ENCODE results near the gene ZDHHC17. TPM values are rescaled to one million over a fixed set of nuclear protein-coding genes. Genes with fewer than 3 reads are reported as not detected.

ZDHHC17 gene
- total RNA-seq, 1 donor from 2014 or later, result 26.9 TPM

DNA sequence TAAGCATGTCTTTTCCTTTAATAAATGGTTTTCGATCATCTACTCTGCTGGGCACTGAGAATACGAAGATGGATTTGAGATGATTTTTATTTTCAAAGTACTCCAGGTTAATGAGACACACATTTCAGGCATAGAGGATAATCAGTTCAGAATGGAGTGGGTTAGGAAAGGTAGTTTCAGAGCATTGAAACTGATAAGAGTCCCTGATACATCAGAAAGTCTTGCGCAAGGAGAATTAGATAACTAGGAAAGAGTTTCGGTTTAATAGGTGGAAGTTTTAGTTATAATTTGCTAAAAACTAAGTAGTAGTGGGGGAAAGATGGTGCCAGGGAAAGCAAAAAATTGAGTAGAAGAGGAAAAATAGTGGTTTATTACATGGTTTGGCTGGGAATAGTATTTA is 50.1 kb downstream of the ZDHHC17 start:
- intact Hi-C loops (cut with micrococcal nuclease), result no loop called here

DNA sequence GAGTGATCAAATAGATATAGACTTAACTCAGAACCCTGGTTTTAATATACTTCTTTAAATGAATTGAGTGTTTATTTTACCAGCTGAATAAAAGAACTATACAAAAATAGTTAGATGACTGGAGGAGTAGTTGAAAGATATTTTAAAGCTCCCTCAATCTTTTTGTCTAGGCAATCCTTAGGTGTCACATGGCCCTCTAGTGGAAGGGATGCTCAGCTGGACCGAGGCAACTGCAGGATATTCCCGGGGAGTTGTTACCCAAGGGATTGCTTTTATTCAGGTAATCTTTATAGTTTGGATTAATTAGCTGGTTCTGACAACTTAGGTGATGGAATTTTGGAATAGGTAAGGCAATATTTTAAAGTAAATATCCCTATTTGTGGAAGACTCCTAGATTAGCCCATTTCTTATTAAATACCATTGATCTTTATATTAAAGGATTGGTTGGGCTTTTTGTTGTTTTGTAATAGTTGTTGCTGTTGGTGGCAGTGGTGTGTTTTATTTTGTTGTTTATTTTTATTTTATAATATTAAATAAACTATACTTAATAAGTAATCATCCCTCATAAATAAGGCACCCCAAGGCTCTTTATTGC is 57.1 kb downstream of the ZDHHC17 start:
- intact Hi-C loops (cut with micrococcal nuclease), result no loop called here

DNA sequence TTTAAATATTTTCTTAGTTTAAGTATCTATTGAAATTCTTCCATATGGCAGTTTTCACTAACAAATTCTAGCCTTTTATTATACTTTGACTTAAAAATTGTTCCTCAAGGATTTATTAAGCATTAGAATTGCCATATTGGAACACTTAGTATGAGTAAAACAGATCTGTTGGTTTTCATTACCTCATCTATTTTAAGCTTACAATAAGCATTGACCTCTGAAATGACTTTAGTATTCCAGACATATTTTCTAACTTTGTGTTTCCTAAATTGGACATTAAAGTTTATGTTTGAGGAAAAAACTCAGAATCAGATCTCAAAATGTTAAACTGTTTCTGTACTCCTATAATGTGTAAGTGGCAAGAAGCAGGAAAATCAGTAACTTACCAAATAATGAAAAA is 66.5 kb downstream of the ZDHHC17 start:
- intact Hi-C loops (cut with micrococcal nuclease), result no loop called here

DNA sequence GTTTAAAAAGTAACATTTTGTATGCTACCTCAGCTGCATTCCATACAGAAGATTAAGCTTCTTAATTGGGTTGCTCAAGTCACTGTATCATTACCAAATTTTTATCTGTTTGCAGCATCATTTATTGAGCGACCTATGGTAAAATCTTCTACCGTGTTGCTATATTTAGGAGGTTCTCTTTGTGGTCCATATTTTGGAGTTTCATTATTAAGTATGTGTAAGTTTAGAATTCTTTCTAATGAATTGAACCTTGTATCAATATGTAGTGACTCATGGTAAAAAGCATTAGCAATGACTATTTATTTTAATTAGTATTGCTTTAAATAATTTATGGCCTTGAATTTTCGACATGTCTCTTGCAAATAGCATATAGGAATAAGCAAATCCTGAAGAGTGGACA is 72.7 kb downstream of the ZDHHC17 start:
- intact Hi-C loops (cut with micrococcal nuclease), result no loop called here

DNA sequence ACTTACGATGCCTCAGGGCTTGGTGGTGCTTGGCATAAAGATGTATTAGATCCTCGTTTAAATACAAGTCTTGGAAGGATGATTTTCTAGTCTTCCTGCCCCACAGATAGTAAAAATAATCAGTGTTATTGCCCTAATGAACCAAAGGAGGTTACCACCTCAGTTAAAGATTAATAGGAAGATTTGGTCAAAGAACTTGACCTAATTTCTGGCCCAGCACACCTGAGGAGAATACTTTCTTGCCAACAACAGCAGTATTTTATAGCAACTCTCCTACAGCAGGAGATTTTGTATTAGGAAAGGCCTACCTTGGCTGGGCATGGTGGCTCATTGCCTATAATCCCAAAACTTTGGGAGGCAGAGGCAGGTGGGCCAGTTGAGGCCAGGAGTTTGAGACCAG is 83.3 kb downstream of the ZDHHC17 start:
- intact Hi-C loops (cut with micrococcal nuclease), result no loop called here

DNA sequence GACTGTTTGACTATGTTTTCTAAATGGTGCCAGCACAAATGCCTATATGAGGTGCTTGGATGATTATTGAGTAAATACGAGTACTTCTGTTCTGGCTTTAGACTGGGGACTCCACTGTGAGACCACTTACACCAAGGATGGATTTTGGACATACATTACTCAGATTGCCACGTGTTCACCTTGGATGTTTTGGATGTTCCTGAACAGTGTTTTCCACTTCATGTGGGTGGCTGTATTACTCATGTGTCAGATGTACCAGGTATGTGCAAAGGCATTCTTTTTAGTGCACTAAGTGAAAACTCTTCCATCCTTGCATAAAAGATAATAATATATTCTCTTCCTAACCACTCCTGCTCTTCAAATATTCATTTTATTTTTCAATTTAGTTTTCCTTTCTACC is 84.2 kb downstream of the ZDHHC17 start:
- intact Hi-C loops (cut with micrococcal nuclease), result no loop called here

DNA sequence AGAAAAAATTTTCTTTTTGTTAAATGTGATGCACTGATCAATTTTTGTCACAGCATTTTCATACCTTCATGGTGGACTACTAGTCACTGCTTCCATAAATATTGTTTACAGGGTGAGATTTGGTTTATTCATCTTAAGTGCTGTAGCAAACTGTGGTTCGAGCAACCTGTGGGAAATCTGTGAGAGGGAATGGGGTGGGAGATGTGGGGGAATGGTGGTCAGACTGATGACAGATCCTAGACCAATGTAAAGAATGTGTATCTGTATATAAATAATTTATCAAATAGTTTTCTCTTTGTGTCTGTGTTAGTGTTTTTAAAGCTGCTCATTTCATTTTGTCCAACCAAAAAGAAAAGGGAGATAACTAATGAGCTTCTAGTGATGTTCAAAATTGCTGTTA is 88.2 kb downstream of the ZDHHC17 start:
- intact Hi-C loops (cut with micrococcal nuclease), result no loop called here

DNA sequence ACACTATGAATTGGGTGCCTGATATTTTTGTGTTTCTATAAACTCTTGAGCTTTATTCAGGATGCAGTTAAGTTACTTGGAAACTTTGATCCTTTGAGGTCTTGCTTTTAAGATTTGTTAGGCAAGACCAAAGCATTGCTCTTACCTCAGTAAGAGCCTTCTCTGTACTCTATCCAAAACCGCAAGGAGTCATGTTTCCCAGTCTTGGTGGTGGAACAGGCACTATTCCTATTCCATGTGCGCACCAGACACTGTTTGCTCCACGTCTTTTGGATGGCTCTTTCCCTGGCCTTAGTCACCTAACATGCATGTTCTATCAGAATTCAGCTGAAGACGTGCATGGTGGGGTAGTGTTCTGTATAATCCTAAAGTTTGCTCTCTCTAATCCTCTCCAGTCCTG is 91.4 kb downstream of the ZDHHC17 start:
- intact Hi-C loops (cut with micrococcal nuclease), result no loop called here

DNA sequence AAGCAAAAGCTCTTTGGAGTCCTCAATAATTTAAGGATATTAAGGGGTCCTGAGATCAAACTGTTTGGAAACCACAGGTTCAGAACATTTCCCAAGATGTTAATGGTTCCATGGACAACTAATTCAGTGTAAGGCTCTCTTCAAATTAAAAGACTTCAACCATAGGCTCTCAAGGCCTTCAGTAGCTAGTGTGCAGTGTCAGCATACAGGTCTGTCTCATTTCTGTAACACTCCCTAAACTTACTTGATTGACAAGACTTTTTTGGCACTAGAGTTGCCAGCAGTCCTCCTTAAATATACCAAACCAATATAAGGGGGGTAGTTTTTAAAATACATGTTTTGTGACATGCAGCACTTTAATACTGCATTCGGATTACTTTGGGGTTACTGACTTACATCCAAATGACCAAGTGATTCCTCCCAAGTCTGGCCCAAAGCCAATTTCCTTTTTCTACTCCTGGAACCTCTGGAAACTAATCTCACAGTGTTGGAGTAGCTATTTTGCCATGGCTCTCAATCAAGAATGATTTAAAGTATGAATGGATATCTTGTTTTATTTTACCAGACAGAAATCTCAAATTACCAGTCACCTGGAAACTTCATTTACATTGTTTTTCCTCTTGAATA is 92.2 kb downstream of the ZDHHC17 start:
- intact Hi-C loops (cut with micrococcal nuclease), result no loop called here

DNA sequence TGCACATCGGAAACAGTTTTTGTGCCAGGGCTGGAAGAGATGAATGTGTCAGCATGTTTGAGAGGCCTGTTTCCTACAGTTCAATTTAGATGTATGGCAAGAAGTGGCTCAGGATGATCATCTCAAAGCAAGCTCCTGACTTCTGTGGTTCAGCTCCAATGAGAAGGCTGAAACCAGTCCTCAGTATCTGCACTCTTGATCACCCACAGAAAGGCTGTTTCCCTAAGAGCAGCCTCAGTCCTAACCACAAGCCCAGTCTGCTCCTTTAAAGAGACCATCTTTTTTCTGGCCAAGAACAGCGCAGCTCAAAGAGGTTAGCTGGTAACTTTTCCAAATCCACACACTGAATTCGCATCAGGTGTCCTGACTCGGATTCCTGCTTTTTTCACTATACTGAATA is 95.7 kb downstream of the ZDHHC17 start:
- intact Hi-C loops (cut with micrococcal nuclease), result no loop called here

DNA sequence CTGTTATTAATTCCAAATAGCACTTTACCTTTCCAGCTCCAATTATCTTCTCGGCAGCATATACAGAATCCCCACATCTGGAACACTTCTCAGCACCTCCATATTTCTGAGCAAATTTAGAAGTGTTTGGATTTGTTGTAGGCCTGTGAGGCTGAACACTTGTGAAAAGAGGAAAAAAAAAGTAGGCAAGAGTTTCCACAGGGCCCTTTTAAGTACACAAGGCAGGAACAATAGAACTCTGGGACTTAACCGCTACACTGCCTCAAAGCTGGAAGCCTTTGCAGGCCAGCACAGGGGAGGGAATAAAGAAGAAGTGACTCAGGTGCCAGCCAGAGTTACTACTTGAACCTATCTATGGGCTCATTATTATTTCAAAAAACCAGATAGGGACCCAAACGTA is 96.3 kb downstream of the ZDHHC17 start:
- intact Hi-C loops (cut with micrococcal nuclease), result no loop called here

DNA sequence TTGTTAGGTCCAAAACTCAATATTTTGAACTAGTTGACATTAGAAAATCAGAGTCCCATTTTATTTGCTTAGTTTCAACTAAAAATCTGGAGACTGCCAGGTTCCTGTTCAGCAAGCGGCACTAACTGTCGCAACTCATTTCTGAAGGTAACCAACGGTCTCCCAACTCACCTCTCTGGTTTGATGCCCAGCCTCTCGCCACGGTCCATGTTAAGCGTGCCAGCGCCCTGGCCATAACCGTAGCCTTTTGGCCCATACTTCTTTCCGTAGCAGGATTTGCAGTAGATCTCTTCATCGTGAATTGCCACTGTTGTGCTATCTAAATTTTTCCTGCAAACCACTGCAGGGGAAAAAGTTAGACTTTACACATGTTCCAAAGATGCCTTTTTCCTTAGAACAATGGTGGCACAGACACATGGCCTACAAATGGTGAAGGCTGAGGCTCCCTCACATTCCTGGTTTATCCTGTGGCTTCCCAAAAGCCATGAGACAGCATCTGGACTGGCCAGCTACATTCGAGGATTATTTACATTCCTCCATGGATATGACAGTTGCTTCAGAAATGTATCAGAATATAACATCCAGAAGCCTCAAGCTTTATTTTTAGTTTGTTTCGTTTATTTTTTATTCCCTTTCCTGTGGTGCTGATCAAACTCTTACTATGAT is 99.2 kb downstream of the ZDHHC17 start:
- intact Hi-C loops (cut with micrococcal nuclease), result no loop called here

DNA sequence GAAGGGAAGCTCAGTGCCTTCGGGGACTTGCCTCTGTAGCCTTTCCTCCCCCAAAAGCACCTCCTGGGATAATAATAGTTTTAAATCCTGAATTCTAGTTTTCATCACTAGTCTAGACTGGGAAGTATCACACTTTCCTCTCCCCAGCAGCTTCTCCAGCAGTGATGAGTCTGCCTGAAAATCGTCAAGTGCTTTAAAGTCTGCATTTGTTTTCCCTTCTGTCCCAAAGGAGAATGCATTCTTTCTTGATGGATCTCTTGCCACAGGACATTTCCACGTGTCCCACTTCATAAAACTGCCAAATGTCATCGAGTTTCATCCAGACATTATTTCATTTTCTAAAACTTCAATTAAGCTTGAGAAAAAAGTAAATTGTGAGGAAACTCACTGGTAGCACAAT is 99.9 kb downstream of the ZDHHC17 start:
- intact Hi-C loops (cut with micrococcal nuclease), result no loop called here

DNA sequence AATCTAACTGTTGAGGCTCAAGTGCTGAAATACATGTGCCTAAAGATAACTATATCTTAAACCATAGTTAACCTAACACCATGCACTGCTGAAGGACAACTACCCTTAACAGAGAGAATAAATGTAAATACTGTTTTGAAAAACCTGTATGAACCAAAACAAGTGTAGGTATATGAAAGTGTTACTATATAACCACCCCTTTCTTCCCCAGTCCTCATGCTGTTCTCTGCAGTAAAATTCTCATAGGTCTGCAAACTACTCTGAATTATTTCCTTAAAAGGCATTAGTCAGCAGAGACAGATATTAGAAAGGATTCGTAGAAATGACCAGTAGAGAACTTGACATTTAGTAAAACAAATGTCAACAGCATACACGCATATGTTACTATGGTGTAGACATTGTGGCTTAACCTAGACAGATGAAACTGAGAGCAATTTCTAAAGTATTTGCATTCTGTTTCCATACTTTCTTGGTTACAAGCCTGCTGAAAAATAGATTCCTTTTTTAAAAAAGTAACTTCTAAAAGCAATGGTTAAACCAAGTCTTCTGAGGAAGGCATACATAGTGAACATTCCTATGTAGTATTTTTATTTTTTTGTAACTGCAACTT is 101.0 kb downstream of the ZDHHC17 start:
- intact Hi-C loops (cut with micrococcal nuclease), result no loop called here

DNA sequence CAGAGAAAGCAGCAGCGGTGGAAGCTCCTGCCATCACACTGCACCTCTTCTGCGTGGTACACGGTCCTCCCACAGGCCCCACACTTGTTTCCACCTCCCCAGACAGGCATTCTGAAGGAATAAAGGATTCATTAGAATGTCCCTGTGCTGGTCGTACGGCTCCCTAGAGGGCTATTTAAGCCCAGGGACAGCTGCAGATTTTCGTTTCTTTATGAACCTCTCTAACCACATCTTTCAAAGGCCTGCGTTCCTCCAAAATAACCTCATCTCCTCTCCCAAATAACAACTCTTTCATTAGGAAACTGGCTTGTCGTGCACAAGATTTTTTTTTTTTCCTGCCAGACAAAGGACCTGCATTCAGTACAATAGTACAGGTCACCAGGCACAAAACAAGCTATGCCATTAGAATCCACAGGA is 102.2 kb downstream of the ZDHHC17 start:
- intact Hi-C loops (cut with micrococcal nuclease), result no loop called here

DNA sequence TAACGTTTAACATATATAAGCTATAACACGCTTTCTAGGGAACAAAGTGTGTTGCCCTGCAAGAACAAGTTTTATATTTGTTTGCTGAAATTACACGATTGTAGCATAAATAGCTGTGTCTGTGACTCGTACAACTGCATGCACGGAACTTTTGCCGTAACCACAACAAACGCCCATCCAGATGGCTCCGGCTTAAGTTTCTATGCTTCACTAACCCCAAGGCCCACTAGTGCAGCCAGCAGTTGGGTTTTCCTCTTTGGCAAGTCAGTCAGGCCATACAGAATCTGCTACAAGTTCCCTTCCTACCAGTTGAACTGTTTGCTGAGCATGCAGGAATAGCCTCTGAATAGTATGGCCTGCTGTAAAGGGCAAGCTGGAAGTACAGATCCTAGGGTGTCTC is 102.8 kb downstream of the ZDHHC17 start:
- intact Hi-C loops (cut with micrococcal nuclease), result no loop called here

DNA sequence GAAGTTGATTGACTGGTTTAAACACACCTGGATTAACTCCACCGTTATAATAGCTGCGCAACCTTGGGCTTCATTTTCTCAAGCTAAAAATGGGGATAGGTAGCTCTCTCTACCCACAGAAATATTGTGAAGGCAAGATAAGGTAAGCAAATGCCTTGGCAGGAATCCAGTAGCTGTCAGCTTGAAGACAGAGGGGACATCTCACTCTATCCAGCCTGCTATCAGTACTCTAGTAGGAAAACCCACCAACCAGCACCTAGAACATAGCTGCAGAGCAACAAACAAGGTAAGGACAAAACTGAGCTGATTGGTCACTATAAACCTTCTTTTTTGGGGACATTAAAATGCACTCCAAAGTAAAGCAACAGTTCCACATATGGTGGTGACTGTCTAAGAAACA is 107.2 kb downstream of the ZDHHC17 start:
- intact Hi-C loops (cut with micrococcal nuclease), result loop anchor here (10.0 kb wide), 1 partner anchor 144 kb away; no protein-coding TSS in a partner anchor

DNA sequence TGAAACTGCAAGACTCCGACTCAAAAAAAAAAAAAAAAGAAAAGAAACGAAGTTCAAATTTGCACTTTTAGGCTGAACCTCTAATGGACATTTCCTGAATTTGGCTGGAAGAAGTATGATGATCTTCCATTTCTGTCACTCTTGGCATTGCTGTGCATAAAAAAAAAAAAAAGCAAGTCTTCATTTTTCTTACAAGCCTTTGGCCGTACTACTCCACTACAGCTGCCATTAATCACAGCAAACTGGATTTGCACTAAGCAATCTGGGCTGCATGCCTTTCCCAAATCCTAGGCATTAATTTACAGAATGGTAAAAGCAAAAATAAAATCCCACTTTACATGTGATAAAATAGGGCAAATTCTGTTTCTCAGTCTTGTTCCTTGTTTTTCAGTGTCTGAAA is 107.8 kb downstream of the ZDHHC17 start:
- intact Hi-C loops (cut with micrococcal nuclease), result loop anchor here (10.0 kb wide), 1 partner anchor 143 kb away; no protein-coding TSS in a partner anchor

DNA sequence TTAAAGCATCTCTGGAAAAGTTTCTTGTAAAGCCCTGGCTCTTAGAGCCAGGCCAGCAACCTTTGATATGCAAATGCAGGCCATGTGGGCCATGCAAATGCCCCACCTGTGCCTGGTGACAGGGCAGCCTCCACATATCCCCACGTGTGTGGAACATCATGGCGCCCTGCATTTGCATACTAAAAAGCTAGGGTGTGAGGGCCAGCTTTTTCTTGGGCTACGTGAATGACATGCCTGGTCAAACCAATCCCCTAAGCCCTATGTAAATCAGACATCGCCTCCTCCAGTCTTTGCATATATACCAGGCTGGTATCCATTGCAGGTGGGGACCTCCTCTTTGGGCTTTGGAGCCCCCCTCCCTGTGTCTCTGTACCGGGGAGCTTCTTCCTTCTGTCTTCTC is 108.5 kb downstream of the ZDHHC17 start:
- intact Hi-C loops (cut with micrococcal nuclease), result loop anchor here (10.0 kb wide), 1 partner anchor 142 kb away; no protein-coding TSS in a partner anchor

DNA sequence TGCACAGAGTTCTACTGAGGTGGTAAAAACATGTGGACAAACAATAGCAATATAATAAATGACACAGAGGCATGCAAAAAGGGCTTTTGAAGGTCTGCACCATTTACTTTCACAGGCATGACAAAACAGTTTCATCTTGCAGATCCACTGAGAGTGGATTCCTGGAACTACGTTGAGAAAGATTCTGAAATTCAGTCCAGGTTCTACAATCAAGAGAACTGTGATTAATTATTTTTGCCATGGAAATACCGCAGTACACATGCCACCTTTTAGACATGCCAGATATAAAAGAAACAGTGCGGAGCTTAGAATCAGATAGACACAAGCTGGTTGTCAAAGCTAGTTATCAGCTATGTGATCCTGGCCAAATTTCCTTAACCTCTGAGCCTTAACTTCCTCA is 110.1 kb downstream of the ZDHHC17 start:
- intact Hi-C loops (cut with micrococcal nuclease), result loop anchor here (10.0 kb wide), 1 partner anchor 141 kb away; no protein-coding TSS in a partner anchor

DNA sequence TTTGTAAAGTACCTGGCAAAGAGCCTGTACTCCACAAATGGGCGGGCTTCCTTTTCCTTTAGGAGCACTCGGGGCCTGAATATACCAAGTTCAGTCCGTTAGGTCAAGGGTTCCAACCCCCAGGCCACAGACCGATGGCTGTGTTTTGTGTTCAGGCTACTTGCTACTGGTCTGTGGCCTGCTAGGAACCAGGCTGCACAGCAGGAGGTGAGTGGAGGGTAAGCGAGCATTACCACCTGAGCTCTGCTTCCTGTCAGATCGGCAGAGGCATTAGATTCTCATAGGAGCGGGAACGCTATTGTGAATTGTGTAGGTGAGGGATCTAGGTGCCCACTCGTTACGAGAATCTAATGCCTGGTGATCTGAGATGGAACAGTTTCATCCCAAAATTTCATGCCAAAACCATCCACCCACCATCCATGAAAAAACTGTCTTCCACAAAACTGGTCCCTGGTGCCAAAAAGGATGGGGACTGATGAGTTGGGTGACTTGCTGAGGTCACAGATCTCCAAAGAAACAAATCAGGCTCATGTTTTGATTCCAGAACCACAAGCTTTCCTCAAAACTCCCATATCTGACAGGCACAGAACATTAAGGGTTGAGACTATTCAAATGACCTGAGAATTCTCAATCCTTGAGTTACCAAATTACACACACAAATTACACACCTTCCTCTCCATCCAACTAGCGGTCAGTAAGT is 110.7 kb downstream of the ZDHHC17 start:
- intact Hi-C loops (cut with micrococcal nuclease), result loop anchor here (10.0 kb wide), 1 partner anchor 140 kb away; no protein-coding TSS in a partner anchor
